ENCODE results near the gene FAM124A. TPM values are rescaled to one million over a fixed set of nuclear protein-coding genes. Genes with fewer than 3 reads are reported as not detected.

FAM124A gene
- total RNA-seq, 1 experiment from 2014 or later, result 0.12 TPM

- no peak for TF ChIP-seq CTCF (IDR thresholded peaks at IDR 0.05; ENCODE audit: unreplicated experiment)
- DNase-seq (ENCODE audit: unreplicated experiment), result no peak
- no peaks in the 10 kb centered on the region for H3K9me3 Mint-ChIP-seq (ENCODE audit: unreplicated experiment)
- ChIA-PET CTCF (no interaction called here), POLR2A (no interaction called here)
- no TSS peak for BruUV-seq (replicated peaks)
- no peak overlapping the region for H3K27ac Mint-ChIP-seq (ENCODE audit: low read depth, unreplicated experiment)
- no peak overlapping the region for H3K4me3 Mint-ChIP-seq (ENCODE audit: unreplicated experiment)
- peaks cover 11% of the 10 kb centered on the region for H3K4me1 Mint-ChIP-seq (ENCODE audit: insufficient read depth, unreplicated experiment)
- intact Hi-C loops (cut with micrococcal nuclease), result no loop called here
- no peaks in the 10 kb centered on the region for H3K27me3 Mint-ChIP-seq (ENCODE audit: insufficient read depth, unreplicated experiment)
- H3K36me3 Mint-ChIP-seq (ENCODE audit: insufficient read depth, unreplicated experiment), result no peaks in the 10 kb centered on the region
These were observed 109.2 kb downstream of the FAM124A start for GRCh38 chr13:51331354-51331861.

- POLR2A ChIA-PET, result interaction anchor here (0.7 kb wide), 1 partner anchor 27 kb away, joined by 3 read pairs; no protein-coding TSS in a partner anchor
- CTCF ChIA-PET, result interaction anchor here (0.6 to 0.7 kb wide), 2 partner anchors 17 to 183 kb away, joined by 3 read pairs; no protein-coding TSS in a partner anchor
- H3K9me3 Mint-ChIP-seq (ENCODE audit: unreplicated experiment), result no peaks in the 10 kb centered on the region
These were observed 110.6 kb downstream of the FAM124A start for GRCh38 chr13:51332566-51333361.

GRCh38 chr13:51333421-51333820 lies 111.2 kb downstream of the FAM124A start:
- no peak for DNase-seq (ENCODE audit: unreplicated experiment)
- POLR2A ChIA-PET, result no interaction called here
- no peak overlapping the region for H3K27ac Mint-ChIP-seq (ENCODE audit: low read depth, unreplicated experiment)
- H3K36me3 Mint-ChIP-seq (ENCODE audit: insufficient read depth, unreplicated experiment), result no peaks in the 10 kb centered on the region
- no peak overlapping the region for H3K4me3 Mint-ChIP-seq (ENCODE audit: unreplicated experiment)
- no peaks in the 10 kb centered on the region for H3K9me3 Mint-ChIP-seq (ENCODE audit: unreplicated experiment)
- H3K27me3 Mint-ChIP-seq (ENCODE audit: insufficient read depth, unreplicated experiment), result no peaks in the 10 kb centered on the region
- CTCF ChIA-PET, result no interaction called here
- BruUV-seq (replicated peaks), result no TSS peak
- peaks cover 11% of the 10 kb centered on the region for H3K4me1 Mint-ChIP-seq (ENCODE audit: insufficient read depth, unreplicated experiment)
- TF ChIP-seq CTCF (IDR thresholded peaks at IDR 0.05; ENCODE audit: unreplicated experiment), result no peak
- intact Hi-C loops (cut with micrococcal nuclease), result no loop called here

More at GRCh38 chr13:51332566-51333361, 110.6 kb downstream of the FAM124A start:
- Mint-ChIP-seq H3K4me1 (ENCODE audit: insufficient read depth, unreplicated experiment) (peaks cover 11% of the 10 kb centered on the region), H3K27ac (ENCODE audit: low read depth, unreplicated experiment) (no peak overlapping the region), H3K27me3 (ENCODE audit: insufficient read depth, unreplicated experiment) (no peaks in the 10 kb centered on the region), H3K4me3 (ENCODE audit: unreplicated experiment) (no peak overlapping the region), H3K36me3 (ENCODE audit: insufficient read depth, unreplicated experiment) (no peaks in the 10 kb centered on the region)
- no peak for DNase-seq (ENCODE audit: unreplicated experiment)
- intact Hi-C loops (cut with micrococcal nuclease), result no loop called here
- no TSS peak for BruUV-seq (replicated peaks)
- no peak for TF ChIP-seq CTCF (IDR thresholded peaks at IDR 0.05; ENCODE audit: unreplicated experiment)

- no TSS peak for BruUV-seq (replicated peaks)
These were observed 111.6 kb downstream of the FAM124A start for GRCh38 chr13:51333826-51334225.

More at GRCh38 chr13:51333826-51334225, 111.6 kb downstream of the FAM124A start:
- H3K4me3 Mint-ChIP-seq (ENCODE audit: unreplicated experiment), result no peak overlapping the region
- no peak for DNase-seq (ENCODE audit: unreplicated experiment)
- no peak for TF ChIP-seq CTCF (IDR thresholded peaks at IDR 0.05; ENCODE audit: unreplicated experiment)
- peaks cover 11% of the 10 kb centered on the region for H3K4me1 Mint-ChIP-seq (ENCODE audit: insufficient read depth, unreplicated experiment)
- ChIA-PET POLR2A (interaction anchor here (1.0 kb wide), 1 partner anchor 11 kb away, joined by 3 read pairs; no protein-coding TSS in a partner anchor), CTCF (interaction anchor here (0.9 kb wide), 1 partner anchor 47 kb away, joined by 3 read pairs; no protein-coding TSS in a partner anchor)
- H3K27ac Mint-ChIP-seq (ENCODE audit: low read depth, unreplicated experiment), result no peak overlapping the region
- H3K9me3 Mint-ChIP-seq (ENCODE audit: unreplicated experiment), result no peaks in the 10 kb centered on the region
- no peaks in the 10 kb centered on the region for H3K36me3 Mint-ChIP-seq (ENCODE audit: insufficient read depth, unreplicated experiment)
- no peaks in the 10 kb centered on the region for H3K27me3 Mint-ChIP-seq (ENCODE audit: insufficient read depth, unreplicated experiment)
- intact Hi-C loops (cut with micrococcal nuclease), result no loop called here

Other genes with a start within 250 kb of the FAM124A start
- gene C13orf42, start 111.1 kb upstream of the FAM124A start, total RNA-seq (2022), result not detected in 2 replicates
- not detected in 2 replicates for gene SERPINE3, start 117.3 kb downstream of the FAM124A start, total RNA-seq (2022)
- gene INTS6, start 230.6 kb downstream of the FAM124A start, total RNA-seq (2022), result 74.2 and 78.5 TPM in 2 replicates